ENCODE measurements around the gene PPARGC1A.

PPARGC1A gene

GRCh38 chr4:23837371-23837770, 52.5 kb downstream of the PPARGC1A start:
- DNase-seq, result no peak

GRCh38 chr4:23835774-23836478, 53.9 kb downstream of the PPARGC1A start:
- no peak for DNase-seq

- DNase-seq, result no peak
These were observed 61.1 kb downstream of the PPARGC1A start for GRCh38 chr4:23828779-23829178.

- no peak for DNase-seq
These were observed 61.7 kb downstream of the PPARGC1A start for GRCh38 chr4:23828020-23828715.

- DNase-seq, result no peak
These were observed 67.7 kb downstream of the PPARGC1A start for GRCh38 chr4:23822181-23822580.

- DNase-seq, result no peak
These were observed 70.8 kb downstream of the PPARGC1A start for GRCh38 chr4:23819041-23819511.

- no peak for DNase-seq
These were observed 71.6 kb downstream of the PPARGC1A start for GRCh38 chr4:23818097-23818885.

- DNase-seq, result no peak
These were observed 74.7 kb downstream of the PPARGC1A start for GRCh38 chr4:23814996-23815660.

- no peak for DNase-seq
These were observed 75.3 kb downstream of the PPARGC1A start for GRCh38 chr4:23814587-23814986.

- DNase-seq, result no peak
These were observed 78.7 kb downstream of the PPARGC1A start for GRCh38 chr4:23811161-23811560.

- no peak for DNase-seq
These were observed 84.4 kb downstream of the PPARGC1A start for GRCh38 chr4:23805450-23805851.

- no peak for DNase-seq
These were observed 100.1 kb downstream of the PPARGC1A start for GRCh38 chr4:23789762-23790161.

- no peak for DNase-seq
These were observed 101.4 kb downstream of the PPARGC1A start for GRCh38 chr4:23788460-23788859.

- no peak for DNase-seq
These were observed 101.8 kb downstream of the PPARGC1A start for GRCh38 chr4:23788027-23788426.

GRCh38 chr4:23782778-23783437, 106.9 kb downstream of the PPARGC1A start:
- DNase-seq, result no peak

GRCh38 chr4:23779839-23780238, 110.0 kb downstream of the PPARGC1A start:
- no peak for DNase-seq

- DNase-seq, result no peak
These were observed 110.4 kb downstream of the PPARGC1A start for GRCh38 chr4:23779422-23779821.

GRCh38 chr4:23775694-23776093, 114.2 kb downstream of the PPARGC1A start:
- DNase-seq, result no peak

GRCh38 chr4:23774909-23775308, 114.9 kb downstream of the PPARGC1A start:
- DNase-seq, result no peak

GRCh38 chr4:23773884-23774636, 115.8 kb downstream of the PPARGC1A start:
- DNase-seq, result no peak

- no peak for DNase-seq
These were observed 119.8 kb downstream of the PPARGC1A start for GRCh38 chr4:23770011-23770410.

- no peak for DNase-seq
These were observed 120.4 kb downstream of the PPARGC1A start for GRCh38 chr4:23769406-23769805.
